Glomerular endothelial cell (primary cell): ENCODE results near the gene OTUD6A. TPM values are rescaled to one million over a fixed set of nuclear protein-coding genes. Genes with fewer than 3 reads are reported as not detected.

Source experiments
- DNase-seq: peaks from one replicate; pipeline ENCODE4 v3.0.0-alpha.2; 2011; ENCODE audit warnings: low read depth, low spot score; ENCODE audit errors: extremely low read depth
- total RNA-seq: library from RNA; depleted of rRNA; stranded (reverse); fragments of >200 nt; gene quantifications from 2 replicates; pipeline ENCODE4 v1.2.3, GENCODE V29; 2015

Gene OTUD6A
- total RNA-seq = not detected in 2 replicates

- DNase-seq = no peak
Measured at GRCh38 chrX:70062076-70062475, at the start of gene OTUD6A. OTUD6A (plus strand) TSS chrX:70062457; CDS start chrX:70062525, 68 bp downstream.

- DNase-seq = no peak
Measured at GRCh38 chrX:70012756-70013155, 49.5 kb upstream of the OTUD6A start.

- DNase-seq = no peak
Measured at GRCh38 chrX:70013466-70014381, 48.5 kb upstream of the OTUD6A start.

GRCh38 chrX:70016513-70016912 lies 45.7 kb upstream of the OTUD6A start:
- DNase-seq = no peak

GRCh38 chrX:70022616-70023015 lies 39.6 kb upstream of the OTUD6A start:
- DNase-seq = no peak

- no peak for DNase-seq
Measured at GRCh38 chrX:70025464-70025863, 36.8 kb upstream of the OTUD6A start.

GRCh38 chrX:70026112-70026850 lies 36.0 kb upstream of the OTUD6A start:
- DNase-seq = no peak

GRCh38 chrX:70026851-70027200 lies 35.4 kb upstream of the OTUD6A start:
- no peak for DNase-seq

GRCh38 chrX:70029863-70030262 lies 32.4 kb upstream of the OTUD6A start:
- DNase-seq = no peak

- no peak for DNase-seq
Measured at GRCh38 chrX:70030301-70030767, 31.9 kb upstream of the OTUD6A start.

GRCh38 chrX:70032792-70033191 lies 29.5 kb upstream of the OTUD6A start:
- DNase-seq = no peak

- DNase-seq = no peak
Measured at GRCh38 chrX:70033348-70034051, 28.8 kb upstream of the OTUD6A start.

- DNase-seq = no peak
Measured at GRCh38 chrX:70034646-70035045, 27.6 kb upstream of the OTUD6A start.

- DNase-seq = no peak
Measured at GRCh38 chrX:70038515-70038914, 23.7 kb upstream of the OTUD6A start.

GRCh38 chrX:70038951-70039350 lies 23.3 kb upstream of the OTUD6A start:
- no peak for DNase-seq

GRCh38 chrX:70039758-70040157 lies 22.5 kb upstream of the OTUD6A start:
- no peak for DNase-seq

- no peak for DNase-seq
Measured at GRCh38 chrX:70041993-70042392, 20.3 kb upstream of the OTUD6A start.

- DNase-seq = no peak
Measured at GRCh38 chrX:70042399-70043371, 19.6 kb upstream of the OTUD6A start.

GRCh38 chrX:70043685-70044084 lies 18.6 kb upstream of the OTUD6A start:
- DNase-seq = no peak
